ENCODE results near the gene ETV6. TPM values are rescaled to one million over a fixed set of nuclear protein-coding genes. Genes with fewer than 3 reads are reported as not detected.

ETV6 gene
- polyA plus RNA-seq, 1 donor (not counting 4 experiments of a cell fraction or from before 2014, with no cell fraction given), result 5.3 TPM

- no peak overlapping the region for H2AFZ ChIP-seq (ENCODE audit: control insufficient read depth, low read length)
- no peaks in the 10 kb centered on the region for H3K9me3 ChIP-seq (ENCODE audit: control insufficient read depth, low read depth, low read length)
- no peak for TF ChIP-seq CTCF (optimal IDR thresholded peaks at IDR 0.05 in 1 of 3, IDR thresholded peaks at IDR 0.05 in 1 of 3, conservative IDR thresholded peaks at IDR 0.05 in 1 of 3; ENCODE audit: extremely low read depth in 1 of 3, insufficient read depth in 2 of 3, low read length in 3 of 3)
- no peak for TF ChIP-seq EZH2 (IDR thresholded peaks at IDR 0.05; ENCODE audit: low read length)
- H3K4me2 ChIP-seq (ENCODE audit: control insufficient read depth, extremely low read depth, insufficient read depth, low read depth, low read length), result peak overlapping the region; percentile 57
- no peak overlapping the region for H3K9ac ChIP-seq (ENCODE audit: control insufficient read depth, extremely low read depth, insufficient read depth, low read length)
- H3K27ac ChIP-seq (ENCODE audit: control insufficient read depth, insufficient read depth, low read length), result peak overlapping the region; percentile 79
- FAIRE-seq (no peak), DNase-seq (ENCODE audit: low read depth, low spot score) (no peak)
- no peaks in the 10 kb centered on the region for H3K9me1 ChIP-seq (ENCODE audit: control insufficient read depth, extremely low read depth, insufficient read depth, low read length)
- no peaks in the 10 kb centered on the region for H4K20me1 ChIP-seq (ENCODE audit: control insufficient read depth, extremely low read depth, insufficient read depth, low read length)
- H3K4me3 ChIP-seq (ENCODE audit: control insufficient read depth in 2 of 3, extremely low read depth in 1 of 3, insufficient read depth in 2 of 3, low read depth in 1 of 3, low read length in 3 of 3), result no peak overlapping the region
- peaks cover 37% of the 10 kb centered on the region for H3K79me2 ChIP-seq (ENCODE audit: control insufficient read depth, insufficient read depth, low read length)
- dilution Hi-C loops (cut with MboI; ENCODE audit: extremely low pct_ligation_motif_present, low sequenced_read_pairs), result no loop called here
- H3K4me1 ChIP-seq (ENCODE audit: control insufficient read depth, extremely low read depth, insufficient read depth, low read length), result peaks cover 51% of the 10 kb centered on the region
- H3K36me3 ChIP-seq (ENCODE audit: control insufficient read depth in 2 of 2, extremely low read depth in 1 of 2, insufficient read depth in 2 of 2, low read length in 2 of 2), result peaks cover 0 to 1% of the 10 kb centered on the region in 2 experiments
- no peaks in the 10 kb centered on the region for H3K27me3 ChIP-seq (ENCODE audit: control insufficient read depth, extremely low read depth, insufficient read depth, low read length)
Observed at GRCh38 chr12:11728154-11728755, 78.8 kb downstream of the ETV6 start.

- Histone ChIP-seq H3K4me3 (ENCODE audit: control insufficient read depth in 2 of 3, extremely low read depth in 1 of 3, insufficient read depth in 2 of 3, low read depth in 1 of 3, low read length in 3 of 3) (no peak overlapping the region), H3K9me1 (ENCODE audit: control insufficient read depth, extremely low read depth, insufficient read depth, low read length) (no peaks in the 10 kb centered on the region), H3K79me2 (ENCODE audit: control insufficient read depth, insufficient read depth, low read length) (peaks cover 37% of the 10 kb centered on the region), H3K27ac (ENCODE audit: control insufficient read depth, insufficient read depth, low read length) (peak overlapping the region; percentile 79), H3K9me3 (ENCODE audit: control insufficient read depth, low read depth, low read length) (no peaks in the 10 kb centered on the region), H3K9ac (ENCODE audit: control insufficient read depth, extremely low read depth, insufficient read depth, low read length) (peak overlapping the region; percentile 18), H3K4me2 (ENCODE audit: control insufficient read depth, extremely low read depth, insufficient read depth, low read depth, low read length) (peak overlapping the region; percentile 57), H3K27me3 (ENCODE audit: control insufficient read depth, extremely low read depth, insufficient read depth, low read length) (no peaks in the 10 kb centered on the region), H2AFZ (ENCODE audit: control insufficient read depth, low read length) (no peak overlapping the region), H4K20me1 (ENCODE audit: control insufficient read depth, extremely low read depth, insufficient read depth, low read length) (no peaks in the 10 kb centered on the region), H3K36me3 (ENCODE audit: control insufficient read depth in 2 of 2, extremely low read depth in 1 of 2, insufficient read depth in 2 of 2, low read length in 2 of 2) (peaks cover 0 to 3% of the 10 kb centered on the region in 2 experiments), H3K4me1 (ENCODE audit: control insufficient read depth, extremely low read depth, insufficient read depth, low read length) (peaks cover 51% of the 10 kb centered on the region)
- no peak for TF ChIP-seq CTCF (optimal IDR thresholded peaks at IDR 0.05 in 1 of 3, IDR thresholded peaks at IDR 0.05 in 1 of 3, conservative IDR thresholded peaks at IDR 0.05 in 1 of 3; ENCODE audit: extremely low read depth in 1 of 3, insufficient read depth in 2 of 3, low read length in 3 of 3)
- TF ChIP-seq EZH2 (IDR thresholded peaks at IDR 0.05; ENCODE audit: low read length), result no peak
- dilution Hi-C loops (cut with MboI; ENCODE audit: extremely low pct_ligation_motif_present, low sequenced_read_pairs), result no loop called here
- peak; percentile 86 for FAIRE-seq
- no peak for DNase-seq (ENCODE audit: low read depth, low spot score)
Observed at GRCh38 chr12:11729008-11729407, 79.5 kb downstream of the ETV6 start.
